ENCODE measurements around the gene FAM107B.
"Not testable (repeated sequence)": the region's sequence is repeated elsewhere in the genome, so short reads cannot be mapped to it uniquely, and the experiment has no call there.

FAM107B gene

DNA sequence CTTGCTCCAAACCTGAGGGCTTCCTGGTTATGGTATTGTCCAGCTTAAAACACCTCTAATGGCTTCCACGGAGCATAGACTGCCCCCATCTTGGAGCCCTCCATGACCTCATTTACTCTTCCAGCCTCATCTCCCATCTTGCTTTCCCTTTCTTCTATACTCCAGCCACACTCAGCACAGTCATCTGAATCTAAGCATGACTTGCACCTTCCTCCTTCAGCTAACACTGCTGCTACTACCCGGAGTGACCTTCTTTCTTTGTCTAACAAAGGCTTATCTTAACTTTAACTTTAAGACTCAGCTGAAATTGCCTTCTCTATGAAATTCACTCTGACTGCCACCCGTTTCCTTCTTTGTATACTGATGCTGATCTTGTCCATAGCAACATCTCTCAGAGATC is 135.1 kb downstream of the FAM107B start:
- no peak for DNase-seq (ENCODE audit: low read depth in 1 of 2, low spot score in 1 of 2)

GRCh38 chr10:14635043-14635710 is 139.5 kb downstream of the FAM107B start:
- DNase-seq (ENCODE audit: low read depth in 1 of 2, low spot score in 1 of 2): no peak

- not testable (repeated sequence) for DNase-seq (ENCODE audit: low read depth in 1 of 2, low spot score in 1 of 2)
Measured at GRCh38 chr10:14634572-14634971, 140.1 kb downstream of the FAM107B start.

- DNase-seq (ENCODE audit: low read depth in 1 of 2, low spot score in 1 of 2): no peak
Measured at GRCh38 chr10:14625765-14626525, 148.8 kb downstream of the FAM107B start.

GRCh38 chr10:14625192-14625631 is 149.5 kb downstream of the FAM107B start:
- no peak for DNase-seq (ENCODE audit: low read depth in 1 of 2, low spot score in 1 of 2)

DNA sequence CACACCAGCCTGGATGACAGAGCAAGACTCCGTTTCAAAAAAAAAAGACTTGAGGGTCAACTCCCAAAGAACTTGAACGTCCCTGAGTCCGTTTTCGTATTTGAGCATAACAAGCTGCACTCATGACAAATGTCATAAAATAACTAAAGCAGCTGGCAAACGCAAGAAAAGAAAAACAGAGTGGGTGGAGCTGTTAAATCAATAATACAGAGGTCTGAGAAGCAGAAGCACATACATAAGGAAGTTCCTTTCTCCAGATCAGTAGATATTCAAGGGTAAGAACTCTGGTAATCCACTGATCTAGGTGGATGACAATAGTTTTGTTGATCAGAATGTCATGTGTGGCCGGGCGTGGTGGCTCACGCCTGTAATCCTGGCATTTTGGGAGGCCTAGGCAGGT is 150.1 kb downstream of the FAM107B start:
- DNase-seq (ENCODE audit: low read depth in 1 of 2, low spot score in 1 of 2): no peak

DNA sequence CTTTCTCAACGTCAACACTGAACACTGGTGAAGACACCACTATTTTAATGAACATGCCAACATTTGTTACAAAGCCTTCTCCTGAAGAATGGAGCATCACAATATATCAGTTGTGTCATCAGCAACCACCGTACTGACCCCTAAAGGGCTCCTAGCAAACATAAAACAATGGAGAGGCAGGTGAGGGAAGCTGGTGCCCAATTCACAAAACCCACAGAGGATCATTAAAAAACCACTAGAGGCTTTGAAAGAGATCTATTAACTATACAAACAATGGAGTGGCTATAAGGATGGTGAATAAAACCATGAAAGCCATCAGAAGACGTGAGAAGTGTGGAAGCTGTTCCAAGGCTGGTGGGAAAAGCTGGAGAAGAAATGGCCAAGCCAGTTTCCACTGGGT is 150.8 kb downstream of the FAM107B start:
- DNase-seq (ENCODE audit: low read depth in 1 of 2, low spot score in 1 of 2): no peak

GRCh38 chr10:14621037-14621436 is 153.7 kb downstream of the FAM107B start:
- no peak for DNase-seq (ENCODE audit: low read depth in 1 of 2, low spot score in 1 of 2)

- DNase-seq (ENCODE audit: low read depth in 1 of 2, low spot score in 1 of 2): no peak
Measured at GRCh38 chr10:14618674-14619073, 156.0 kb downstream of the FAM107B start.

GRCh38 chr10:14617852-14618251 is 156.8 kb downstream of the FAM107B start:
- DNase-seq (ENCODE audit: low read depth in 1 of 2, low spot score in 1 of 2): no peak

GRCh38 chr10:14616955-14617730 is 157.6 kb downstream of the FAM107B start:
- DNase-seq (ENCODE audit: low read depth in 1 of 2, low spot score in 1 of 2): no peak

GRCh38 chr10:14616465-14616864 is 158.2 kb downstream of the FAM107B start:
- DNase-seq (ENCODE audit: low read depth in 1 of 2, low spot score in 1 of 2): no peak

GRCh38 chr10:14613588-14613920 is 161.1 kb downstream of the FAM107B start:
- DNase-seq (ENCODE audit: low read depth in 1 of 2, low spot score in 1 of 2): no peak

DNA sequence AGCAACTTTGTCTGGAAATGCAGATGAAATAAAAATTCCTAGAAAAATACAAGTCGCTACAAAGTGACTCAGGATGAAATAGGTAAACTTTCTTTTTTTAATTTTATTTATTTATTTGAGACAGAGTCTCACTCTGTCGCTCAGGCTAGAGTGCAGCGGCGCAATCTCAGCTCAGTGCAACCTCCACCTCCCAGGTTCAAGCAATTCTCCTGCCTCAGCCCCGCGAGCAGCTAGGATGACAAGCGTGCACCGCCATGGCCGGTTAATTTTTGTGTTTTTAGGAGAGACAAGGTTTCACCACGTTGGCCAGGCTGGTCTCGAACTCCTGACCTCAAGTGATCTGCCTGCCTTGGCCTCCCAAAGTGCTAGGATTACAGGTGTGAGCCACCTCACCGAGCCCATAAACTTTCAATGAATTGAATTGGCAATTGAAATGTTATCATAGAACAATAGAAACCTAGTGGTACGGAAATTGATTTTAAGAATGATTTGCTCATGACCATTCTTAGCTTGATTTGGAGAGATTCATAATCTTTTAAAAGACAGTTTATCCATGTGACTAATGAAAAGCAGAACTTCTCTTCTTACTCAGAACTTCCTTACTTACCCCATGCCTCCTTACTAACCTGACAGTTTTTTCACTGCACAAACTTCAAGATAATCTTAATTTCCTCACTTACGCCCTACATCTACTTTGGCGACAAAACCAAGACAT is 161.7 kb downstream of the FAM107B start:
- DNase-seq (ENCODE audit: low read depth in 1 of 2, low spot score in 1 of 2): no peak

DNA sequence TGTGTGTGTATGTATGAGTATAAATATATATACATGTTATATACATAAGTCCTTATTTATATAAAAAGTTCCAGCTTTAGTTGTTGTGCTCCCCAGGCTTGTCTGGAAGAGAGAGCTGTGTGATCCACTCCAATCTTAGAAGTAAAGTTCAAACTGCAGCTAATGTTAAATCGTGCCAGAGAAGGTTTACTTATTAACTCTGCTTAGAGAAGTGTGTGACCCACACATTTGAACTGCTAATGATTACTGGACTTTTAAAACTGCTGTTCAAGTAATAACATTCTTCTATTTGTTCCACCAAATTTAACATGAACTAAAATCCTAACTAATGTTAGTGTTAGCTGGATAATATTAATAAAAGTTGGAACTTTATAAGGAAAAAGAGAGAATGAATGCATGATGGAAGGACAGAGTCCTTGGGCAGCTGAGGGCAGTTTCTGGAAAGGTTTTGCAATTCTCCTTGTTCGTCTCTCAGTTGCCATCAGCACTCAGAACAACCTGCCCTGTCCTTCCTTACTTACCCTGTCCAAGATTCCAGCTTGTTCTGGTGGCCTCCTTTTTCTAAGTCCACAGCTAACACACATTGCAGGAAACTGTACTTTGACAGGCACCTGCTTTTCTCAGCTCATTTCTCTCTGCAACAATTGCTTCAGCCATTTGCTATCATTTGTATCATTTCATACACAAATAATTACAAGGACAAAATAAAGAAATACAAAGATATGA is 162.6 kb downstream of the FAM107B start:
- no peak for DNase-seq (ENCODE audit: low read depth in 1 of 2, low spot score in 1 of 2)

DNA sequence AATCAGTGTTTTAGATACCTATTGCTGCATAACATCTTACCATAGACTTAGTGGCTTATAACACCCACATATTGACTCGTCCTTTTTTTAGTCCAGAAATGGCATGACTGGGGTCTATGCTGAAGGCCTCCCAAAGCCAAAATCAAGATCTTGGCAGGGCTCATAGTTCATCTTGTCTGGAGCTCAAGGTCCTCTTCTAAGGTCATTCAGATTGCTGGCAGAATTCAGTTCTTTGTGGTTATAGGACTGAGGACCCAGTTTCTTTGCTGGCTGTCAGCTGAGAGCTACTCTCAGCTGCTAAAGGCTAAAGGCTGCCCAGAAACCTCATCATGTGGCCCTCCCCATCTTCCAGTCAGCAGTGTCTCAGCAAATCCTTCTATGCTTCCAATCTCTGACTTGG is 165.5 kb downstream of the FAM107B start:
- DNase-seq (ENCODE audit: low read depth in 1 of 2, low spot score in 1 of 2): no peak

- no peak for DNase-seq (ENCODE audit: low read depth in 1 of 2, low spot score in 1 of 2)
Measured at GRCh38 chr10:14608381-14609001, 166.2 kb downstream of the FAM107B start.

- no peak for DNase-seq (ENCODE audit: low read depth in 1 of 2, low spot score in 1 of 2)
Measured at GRCh38 chr10:14606633-14607032, 168.1 kb downstream of the FAM107B start.

- no peak for DNase-seq (ENCODE audit: low read depth in 1 of 2, low spot score in 1 of 2)
Measured at GRCh38 chr10:14605231-14605925, 169.3 kb downstream of the FAM107B start.

All from activated CD4-positive, alpha-beta T cell treated with anti-CD3 and anti-CD28 coated beads, Interleukin-2, amount 50 U/mL, for 24 hours (primary cell).